Natural killer cell (primary cell): ENCODE results near the gene NHSL2. TPM values are rescaled to one million over a fixed set of nuclear protein-coding genes. Genes with fewer than 3 reads are reported as not detected.

Source experiments
- ATAC-seq, 3 donors: fragments of 150-1000 bp in 2 of 3; fragments of 200-7000 bp in 1 of 3; cut with Tn5 transposase; 1 replicate in 1 of 3; 2 replicates in 2 of 3; pipeline ENCODE4 v1.10.0; 2021; ENCODE audit warnings: mild to moderate bottlenecking in 2 of 3, moderate library complexity in 2 of 3
- DNase-seq, 2 donors: peaks; one replicate each; pipeline versions ENCODE4 v3.0.0 to v3.0.0-alpha.2; 2013 to 2021; ENCODE audit warnings: mixed read lengths in 1 of 2
- H3K27ac ChIP-seq: one replicate; pipeline ENCODE4 v1.5.1; 2013; ENCODE audit warnings: mild to moderate bottlenecking, low read length
- H3K27me3 ChIP-seq: one replicate; pipeline ENCODE4 v1.6.1; 2013; ENCODE audit warnings: low read length; ENCODE audit not compliant: control insufficient read depth, insufficient read depth
- H3K36me3 ChIP-seq: one replicate; pipeline ENCODE4 v1.6.1; 2013; ENCODE audit warnings: low read length; ENCODE audit not compliant: control insufficient read depth, insufficient read depth
- H3K4me1 ChIP-seq: one replicate; pipeline ENCODE4 v1.6.1; 2013; ENCODE audit warnings: low read length; ENCODE audit not compliant: control insufficient read depth, insufficient read depth
- H3K4me3 ChIP-seq: one replicate; pipeline ENCODE4 v1.5.1; 2013; ENCODE audit warnings: low read length
- H3K9me3 ChIP-seq: one replicate; pipeline ENCODE4 v1.6.1; 2013; ENCODE audit warnings: low read length; ENCODE audit not compliant: control insufficient read depth, insufficient read depth
- H3K27ac Mint-ChIP-seq, 2 donors: one replicate each; pipeline ENCODE4 v1.8.0; 2022; ENCODE audit warnings: mild to moderate bottlenecking in 2 of 2, mixed read lengths in 2 of 2, moderate library complexity in 1 of 2
- H3K27me3 Mint-ChIP-seq, 2 donors: one replicate each; pipeline ENCODE4 v1.8.0; 2022; ENCODE audit warnings: low read depth in 2 of 2, mixed read lengths in 2 of 2
- H3K36me3 Mint-ChIP-seq: one replicate; pipeline ENCODE4 v1.8.0; 2022; ENCODE audit warnings: mixed read lengths
- H3K4me1 Mint-ChIP-seq, 2 donors: one replicate each; pipeline ENCODE4 v1.8.0; 2022; ENCODE audit warnings: mixed read lengths in 2 of 2
- H3K4me3 Mint-ChIP-seq: one replicate; pipeline ENCODE4 v1.8.0; 2022; ENCODE audit warnings: mild to moderate bottlenecking, moderate library complexity, mixed read lengths
- H3K9me3 Mint-ChIP-seq, 2 donors: one replicate each; pipeline ENCODE4 v1.8.0; 2022; ENCODE audit warnings: mixed read lengths in 2 of 2
- WGBS: methylation state at CpG from one replicate; pipeline ENCODE4 v1.1.7; 2013; ENCODE audit warnings: missing lambda C conversion rate; ENCODE audit not compliant: insufficient coverage; 5-methylcytosine and 5-hydroxymethylcytosine counted together
- intact Hi-C: fragments of 100-400 bp; cut with micrococcal nuclease; formaldehyde crosslinking; loops from one replicate; pipeline ENCODE4 v1.14.2; 2022
- total RNA-seq, 4 donors: library from RNA; stranded (reverse); fragments of 120-200 nt in 1 of 4; gene quantifications; one replicate each; pipeline versions ENCODE4 v1.2.3 to v1.2.4, GENCODE V29; 2013 to 2022
- TF ChIP-seq, protein P1 (sequence below): fragments of 200-600 bp; IDR thresholded peaks from one replicate; pipeline ENCODE4 v1.8.0; 2022; ENCODE audit warnings: antibody characterized with exemption

NHSL2 gene
- total RNA-seq, 3 donors from 2014 or later (not counting 1 experiment from before 2014, with no cell fraction given): 15.0 to 32.5 (median 30.8) TPM

- Histone ChIP-seq H3K36me3 (no peaks in the 10 kb centered on the region), H3K27ac (no peak overlapping the region), H3K4me1 (no peaks in the 10 kb centered on the region), H3K27me3 (no peaks in the 10 kb centered on the region), H3K4me3 (no peak overlapping the region), H3K9me3 (no peaks in the 10 kb centered on the region)
- intact Hi-C loops: no loop called here
- Mint-ChIP-seq H3K4me3 (no peak overlapping the region), H3K27me3 (peaks cover 3 to 55% of the 10 kb centered on the region in 2 donors), H3K4me1 (no peaks in the 10 kb centered on the region), H3K36me3 (no peaks in the 10 kb centered on the region), H3K27ac (no peak overlapping the region), H3K9me3 (no peaks in the 10 kb centered on the region)
- 80% methylated on average over 3 of the region's 5 CpGs for WGBS
- ATAC-seq: no peak
- TF ChIP-seq, protein P1, sequence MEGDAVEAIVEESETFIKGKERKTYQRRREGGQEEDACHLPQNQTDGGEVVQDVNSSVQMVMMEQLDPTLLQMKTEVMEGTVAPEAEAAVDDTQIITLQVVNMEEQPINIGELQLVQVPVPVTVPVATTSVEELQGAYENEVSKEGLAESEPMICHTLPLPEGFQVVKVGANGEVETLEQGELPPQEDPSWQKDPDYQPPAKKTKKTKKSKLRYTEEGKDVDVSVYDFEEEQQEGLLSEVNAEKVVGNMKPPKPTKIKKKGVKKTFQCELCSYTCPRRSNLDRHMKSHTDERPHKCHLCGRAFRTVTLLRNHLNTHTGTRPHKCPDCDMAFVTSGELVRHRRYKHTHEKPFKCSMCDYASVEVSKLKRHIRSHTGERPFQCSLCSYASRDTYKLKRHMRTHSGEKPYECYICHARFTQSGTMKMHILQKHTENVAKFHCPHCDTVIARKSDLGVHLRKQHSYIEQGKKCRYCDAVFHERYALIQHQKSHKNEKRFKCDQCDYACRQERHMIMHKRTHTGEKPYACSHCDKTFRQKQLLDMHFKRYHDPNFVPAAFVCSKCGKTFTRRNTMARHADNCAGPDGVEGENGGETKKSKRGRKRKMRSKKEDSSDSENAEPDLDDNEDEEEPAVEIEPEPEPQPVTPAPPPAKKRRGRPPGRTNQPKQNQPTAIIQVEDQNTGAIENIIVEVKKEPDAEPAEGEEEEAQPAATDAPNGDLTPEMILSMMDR: no peak
- DNase-seq: no peak
Measured at GRCh38 chrX:71919431-71919830, 8.8 kb downstream of the NHSL2 start.

DNA sequence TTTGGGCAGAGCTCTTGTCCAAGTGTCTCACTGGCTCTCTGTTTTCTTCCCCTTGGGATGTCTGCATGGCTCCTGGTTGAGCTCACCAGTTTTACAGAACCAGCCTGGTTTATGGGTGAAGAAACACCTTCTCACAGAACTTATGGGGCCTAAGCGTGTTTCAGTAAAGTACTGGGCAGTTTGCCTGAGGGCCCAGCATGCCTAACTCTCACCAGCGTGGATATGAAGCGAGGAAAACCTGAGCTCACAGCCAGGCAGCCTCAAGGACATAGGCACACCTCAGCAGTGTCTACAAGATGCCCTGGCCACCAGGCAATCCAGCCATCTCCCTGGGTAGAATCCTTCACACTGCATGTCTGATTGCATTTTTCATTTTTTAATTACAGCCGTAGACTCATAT is 9.2 kb downstream of the NHSL2 start:
- no peaks in the 10 kb centered on the region for H3K9me3 ChIP-seq
- no peak overlapping the region for H3K4me3 ChIP-seq
- DNase-seq (no peak), ATAC-seq (no peak)
- H3K27ac ChIP-seq: no peak overlapping the region
- Mint-ChIP-seq H3K4me1 (no peaks in the 10 kb centered on the region), H3K4me3 (no peak overlapping the region), H3K36me3 (no peaks in the 10 kb centered on the region), H3K9me3 (no peaks in the 10 kb centered on the region), H3K27me3 (peaks cover 3 to 51% of the 10 kb centered on the region in 2 donors), H3K27ac (no peak overlapping the region)
- intact Hi-C loops: no loop called here
- H3K36me3 ChIP-seq: no peaks in the 10 kb centered on the region
- TF ChIP-seq, protein P1: no peak
- H3K27me3 ChIP-seq: no peaks in the 10 kb centered on the region
- no peaks in the 10 kb centered on the region for H3K4me1 ChIP-seq
- WGBS: 100% methylated on average over 3 of the region's 4 CpGs

DNA sequence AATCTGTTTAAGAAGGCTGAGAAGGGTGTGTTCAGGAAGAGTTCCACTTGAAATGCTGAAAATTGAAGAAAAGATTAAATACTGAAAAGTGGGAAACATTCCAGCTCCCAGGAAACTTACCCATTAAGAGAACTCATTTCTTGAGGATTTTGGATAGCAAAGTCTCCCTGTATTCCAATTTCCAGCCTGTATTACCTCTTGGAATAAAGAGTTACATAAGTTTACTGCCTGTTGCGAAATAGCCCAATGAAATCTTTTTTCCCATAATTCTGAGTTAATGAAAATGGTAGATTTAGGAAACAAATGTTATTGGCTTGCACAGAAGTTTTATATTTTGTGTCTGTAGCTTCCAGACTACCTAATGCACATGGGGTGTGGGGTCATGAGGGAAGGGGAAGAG is 12.0 kb downstream of the NHSL2 start:
- TF ChIP-seq, protein P1: no peak
- no CpG with 5 or more reads among the region's 1 CpG for WGBS

GRCh38 chrX:71923516-71923915 is 12.9 kb downstream of the NHSL2 start:
- Histone ChIP-seq H3K4me1 (no peaks in the 10 kb centered on the region), H3K27ac (no peak overlapping the region), H3K9me3 (no peaks in the 10 kb centered on the region), H3K4me3 (no peak overlapping the region), H3K36me3 (no peaks in the 10 kb centered on the region), H3K27me3 (no peaks in the 10 kb centered on the region)
- Mint-ChIP-seq H3K27ac (no peak overlapping the region), H3K9me3 (no peaks in the 10 kb centered on the region), H3K4me1 (no peaks in the 10 kb centered on the region), H3K27me3 (peaks cover 0 to 24% of the 10 kb centered on the region in 2 donors), H3K36me3 (no peaks in the 10 kb centered on the region), H3K4me3 (no peak overlapping the region)
- intact Hi-C loops: no loop called here
- WGBS: 79% methylated on average over 2 of the region's 3 CpGs
- ATAC-seq (no peak), DNase-seq (no peak)
- TF ChIP-seq, protein P1: no peak

More for the DNA sequence above, 12.0 kb downstream of the NHSL2 start:
- H3K4me3 ChIP-seq: no peak overlapping the region
- Mint-ChIP-seq H3K4me1 (no peaks in the 10 kb centered on the region), H3K36me3 (no peaks in the 10 kb centered on the region), H3K27ac (no peak overlapping the region), H3K27me3 (peaks cover 0 to 28% of the 10 kb centered on the region in 2 donors), H3K4me3 (no peak overlapping the region), H3K9me3 (no peaks in the 10 kb centered on the region)
- H3K36me3 ChIP-seq: no peaks in the 10 kb centered on the region
- H3K27ac ChIP-seq: no peak overlapping the region
- intact Hi-C loops: no loop called here
- H3K27me3 ChIP-seq: no peaks in the 10 kb centered on the region
- no peaks in the 10 kb centered on the region for H3K9me3 ChIP-seq
- no peaks in the 10 kb centered on the region for H3K4me1 ChIP-seq
- no peak for DNase-seq
- ATAC-seq: no peak
